Thymus (tissue), 11 donors: ENCODE data around the gene EPX. TPM values are rescaled to one million over a fixed set of nuclear protein-coding genes. Genes with fewer than 3 reads are reported as not detected.

Experiments used
- DNase-seq, 9 donors: peaks; one replicate each; pipeline ENCODE4 v3.0.0-alpha.2; 2013; ENCODE audit warnings: low spot score in 9 of 9, low read depth in 6 of 9, missing footprints in 1 of 9
- H3K27ac ChIP-seq, 2 donors: one replicate each; pipeline ENCODE4 v1.5.1; 2013; ENCODE audit warnings: control low read depth in 1 of 2, low read depth in 1 of 2, low read length in 1 of 2, mild to moderate bottlenecking in 1 of 2, moderate library complexity in 1 of 2
- H3K27me3 ChIP-seq, 2 donors: one replicate each; pipeline ENCODE4 v1.5.1; 2013; ENCODE audit warnings: low read length in 1 of 2; ENCODE audit not compliant: control insufficient read depth in 2 of 2, insufficient read depth in 1 of 2
- H3K36me3 ChIP-seq, 2 donors: one replicate each; pipeline ENCODE4 v1.5.1; 2013; ENCODE audit warnings: low read length in 1 of 2, mild to moderate bottlenecking in 1 of 2, moderate library complexity in 1 of 2; ENCODE audit not compliant: control insufficient read depth in 2 of 2, insufficient read depth in 2 of 2
- H3K4me1 ChIP-seq, 2 donors: one replicate each; pipeline ENCODE4 v1.5.1; 2013; ENCODE audit warnings: low read length in 2 of 2; ENCODE audit not compliant: control insufficient read depth in 2 of 2, insufficient read depth in 2 of 2
- H3K4me3 ChIP-seq, 2 donors: one replicate each; pipeline ENCODE4 v1.5.1; 2013; ENCODE audit warnings: low read length in 2 of 2, control low read depth in 1 of 2, mild to moderate bottlenecking in 1 of 2
- H3K9me3 ChIP-seq, 2 donors: one replicate each; pipeline ENCODE4 v1.5.1; 2013; ENCODE audit warnings: low read length in 1 of 2, mild to moderate bottlenecking in 1 of 2; ENCODE audit not compliant: control insufficient read depth in 2 of 2, insufficient read depth in 1 of 2
- WGBS: extraction: QIAGEN DNeasy Blood & Tissue Kit; methylation state at CpG from one replicate; pipeline ENCODE4 v1.1.7; 2013; 5-methylcytosine and 5-hydroxymethylcytosine counted together
- polyA plus RNA-seq: library from polyadenylated mRNA; stranded (reverse); fragments of 200-250 nt; gene quantifications from one replicate; pipeline ENCODE4 v1.2.3, GENCODE V29; 2013
- total RNA-seq: library from RNA; stranded (reverse); fragments of 120-200 nt; gene quantifications from one replicate; pipeline ENCODE4 v1.2.4, GENCODE V29; 2013
- donor health status: healthy.

Gene EPX
- total and polyA plus RNA-seq, 2 donors, result 1.3 to 14.9 TPM

- no peak overlapping the region for H3K4me3 ChIP-seq
- H3K36me3 ChIP-seq, result no peaks in the 10 kb centered on the region
- H3K27me3 ChIP-seq, result peaks cover 13 to 43% of the 10 kb centered on the region in 2 donors
- no peaks in the 10 kb centered on the region for H3K9me3 ChIP-seq
- WGBS, result 97% methylated on average over 12 of the region's 12 CpGs
- no peak for DNase-seq
- peaks cover 0 to 13% of the 10 kb centered on the region in 2 donors for H3K4me1 ChIP-seq
- no peak overlapping the region for H3K27ac ChIP-seq
These were observed 58.0 kb downstream of the EPX start for GRCh38 chr17:58250344-58251011.

DNA sequence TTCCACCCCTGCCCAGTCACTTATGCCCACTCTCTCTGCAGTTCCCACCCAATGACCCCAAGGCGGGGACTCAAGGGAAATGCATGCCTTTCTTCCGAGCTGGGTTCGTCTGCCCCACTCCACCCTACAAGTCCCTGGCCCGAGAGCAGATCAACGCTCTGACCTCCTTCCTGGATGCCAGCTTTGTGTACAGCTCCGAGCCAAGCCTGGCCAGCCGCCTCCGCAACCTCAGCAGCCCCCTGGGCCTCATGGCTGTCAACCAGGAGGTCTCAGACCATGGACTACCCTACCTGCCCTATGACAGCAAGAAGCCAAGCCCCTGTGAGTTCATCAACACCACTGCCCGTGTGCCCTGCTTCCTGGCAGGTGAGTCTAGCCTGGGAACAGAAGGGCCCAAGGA is 59.6 kb downstream of the EPX start:
- peaks cover 13 to 43% of the 10 kb centered on the region in 2 donors for H3K27me3 ChIP-seq
- H3K9me3 ChIP-seq, result no peaks in the 10 kb centered on the region
- no peaks in the 10 kb centered on the region for H3K36me3 ChIP-seq
- no peak overlapping the region for H3K27ac ChIP-seq
- H3K4me3 ChIP-seq, result no peak overlapping the region
- peaks cover 0 to 13% of the 10 kb centered on the region in 2 donors for H3K4me1 ChIP-seq
- DNase-seq, result no peak
- WGBS, result 92% methylated on average over 9 of the region's 9 CpGs

DNA sequence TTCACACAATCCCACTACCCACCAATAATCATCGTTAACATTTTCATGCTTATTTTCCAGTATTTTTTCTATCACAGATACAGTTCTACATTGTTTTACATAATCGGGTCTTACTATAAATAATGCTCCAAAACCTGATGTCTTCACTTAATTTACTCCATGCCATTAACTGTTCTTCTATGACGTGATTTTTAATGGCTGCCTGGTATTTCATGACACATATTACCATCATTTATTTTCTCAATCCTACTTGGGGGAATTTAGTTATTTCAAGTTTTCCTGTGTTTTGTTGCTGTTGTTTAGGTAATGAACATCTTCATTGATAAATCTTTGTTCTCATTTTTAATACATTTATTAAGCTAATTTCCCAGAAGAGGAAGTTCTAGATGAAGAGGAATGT is 60.6 kb downstream of the EPX start:
- no peak for DNase-seq
- H3K4me3 ChIP-seq, result no peak overlapping the region
- 95% methylated on average over 3 of the region's 3 CpGs for WGBS
- H3K27me3 ChIP-seq, result peaks cover 13 to 41% of the 10 kb centered on the region in 2 donors
- no peaks in the 10 kb centered on the region for H3K9me3 ChIP-seq
- H3K36me3 ChIP-seq, result no peaks in the 10 kb centered on the region
- H3K4me1 ChIP-seq, result peaks cover 0 to 13% of the 10 kb centered on the region in 2 donors
- no peak overlapping the region for H3K27ac ChIP-seq

Other genes with a start within 250 kb of the EPX start
- 3.1 TPM for gene CUEDC1, start 237.3 kb upstream of the EPX start, total RNA-seq
- 19.3 TPM for gene CUEDC1, start 237.3 kb upstream of the EPX start, polyA plus RNA-seq
- 39.7 TPM for gene VEZF1, start 204.5 kb upstream of the EPX start, total RNA-seq
- 31.8 TPM for gene VEZF1, start 204.5 kb upstream of the EPX start, polyA plus RNA-seq
- 307 TPM for gene SRSF1, start 185.5 kb upstream of the EPX start, total RNA-seq
- 104 TPM for gene SRSF1, start 185.5 kb upstream of the EPX start, polyA plus RNA-seq
- gene DYNLL2, start 109.3 kb upstream of the EPX start, total RNA-seq, result 11.7 TPM
- 23.2 TPM for gene DYNLL2, start 109.3 kb upstream of the EPX start, polyA plus RNA-seq
- 0.05 TPM for gene OR4D1, start 44.3 kb upstream of the EPX start, total RNA-seq
- 0.11 TPM for gene OR4D1, start 44.3 kb upstream of the EPX start, polyA plus RNA-seq
- gene OR4D2, start 25.7 kb upstream of the EPX start, total RNA-seq, result not detected
- 0.02 TPM for gene OR4D2, start 25.7 kb upstream of the EPX start, polyA plus RNA-seq
- gene MKS1, start 26.5 kb downstream of the EPX start, total RNA-seq, result 11.9 TPM
- gene MKS1, start 26.5 kb downstream of the EPX start, polyA plus RNA-seq, result 12.5 TPM
- gene LPO, start 45.9 kb downstream of the EPX start, total RNA-seq, result 0.09 TPM
- 0.23 TPM for gene LPO, start 45.9 kb downstream of the EPX start, polyA plus RNA-seq
- 27.3 TPM for gene MPO, start 88.2 kb downstream of the EPX start, total RNA-seq
- 5.6 TPM for gene MPO, start 88.2 kb downstream of the EPX start, polyA plus RNA-seq
- 12.1 TPM for gene TSPOAP1, start 136.1 kb downstream of the EPX start, total RNA-seq
- 45.2 TPM for gene TSPOAP1, start 136.1 kb downstream of the EPX start, polyA plus RNA-seq
- 119 TPM for gene SUPT4H1, start 159.5 kb downstream of the EPX start, total RNA-seq
- 103 TPM for gene SUPT4H1, start 159.5 kb downstream of the EPX start, polyA plus RNA-seq
- gene RNF43, start 224.8 kb downstream of the EPX start, total RNA-seq, result 3.4 TPM
- 2.2 TPM for gene RNF43, start 224.8 kb downstream of the EPX start, polyA plus RNA-seq